ENCODE data around the gene KCNS1. TPM values are rescaled to one million over a fixed set of nuclear protein-coding genes. Genes with fewer than 3 reads are reported as not detected.

Gene KCNS1
- total RNA-seq, 1 experiment from 2014 or later: not detected

- TF ChIP-seq SIN3A (IDR thresholded peaks at IDR 0.05; ENCODE audit: borderline replicate concordance, insufficient read depth, low read depth, low read length): no peak
- TF ChIP-seq CTCF (IDR thresholded peaks at IDR 0.05): no peak
- TF ChIP-seq TCF7L2 (IDR thresholded peaks at IDR 0.05; ENCODE audit: low read depth, low read length): no peak
- TF ChIP-seq, protein P1, sequence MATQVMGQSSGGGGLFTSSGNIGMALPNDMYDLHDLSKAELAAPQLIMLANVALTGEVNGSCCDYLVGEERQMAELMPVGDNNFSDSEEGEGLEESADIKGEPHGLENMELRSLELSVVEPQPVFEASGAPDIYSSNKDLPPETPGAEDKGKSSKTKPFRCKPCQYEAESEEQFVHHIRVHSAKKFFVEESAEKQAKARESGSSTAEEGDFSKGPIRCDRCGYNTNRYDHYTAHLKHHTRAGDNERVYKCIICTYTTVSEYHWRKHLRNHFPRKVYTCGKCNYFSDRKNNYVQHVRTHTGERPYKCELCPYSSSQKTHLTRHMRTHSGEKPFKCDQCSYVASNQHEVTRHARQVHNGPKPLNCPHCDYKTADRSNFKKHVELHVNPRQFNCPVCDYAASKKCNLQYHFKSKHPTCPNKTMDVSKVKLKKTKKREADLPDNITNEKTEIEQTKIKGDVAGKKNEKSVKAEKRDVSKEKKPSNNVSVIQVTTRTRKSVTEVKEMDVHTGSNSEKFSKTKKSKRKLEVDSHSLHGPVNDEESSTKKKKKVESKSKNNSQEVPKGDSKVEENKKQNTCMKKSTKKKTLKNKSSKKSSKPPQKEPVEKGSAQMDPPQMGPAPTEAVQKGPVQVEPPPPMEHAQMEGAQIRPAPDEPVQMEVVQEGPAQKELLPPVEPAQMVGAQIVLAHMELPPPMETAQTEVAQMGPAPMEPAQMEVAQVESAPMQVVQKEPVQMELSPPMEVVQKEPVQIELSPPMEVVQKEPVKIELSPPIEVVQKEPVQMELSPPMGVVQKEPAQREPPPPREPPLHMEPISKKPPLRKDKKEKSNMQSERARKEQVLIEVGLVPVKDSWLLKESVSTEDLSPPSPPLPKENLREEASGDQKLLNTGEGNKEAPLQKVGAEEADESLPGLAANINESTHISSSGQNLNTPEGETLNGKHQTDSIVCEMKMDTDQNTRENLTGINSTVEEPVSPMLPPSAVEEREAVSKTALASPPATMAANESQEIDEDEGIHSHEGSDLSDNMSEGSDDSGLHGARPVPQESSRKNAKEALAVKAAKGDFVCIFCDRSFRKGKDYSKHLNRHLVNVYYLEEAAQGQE (IDR thresholded peaks at IDR 0.05; ENCODE audit: insufficient read depth in 1 of 2, low read depth in 2 of 2, low read length in 1 of 2): no peak
- TF ChIP-seq POLR2AphosphoS5 (IDR thresholded peaks at IDR 0.05; ENCODE audit: low read depth, low read length): no peak
- DNase-seq (ENCODE audit: low read depth, low spot score): no peak
- BruUV-seq (replicated peaks): no TSS peak
- no peaks in the 10 kb centered on the region for H3K4me1 ChIP-seq (ENCODE audit: control insufficient read depth, insufficient read depth, low read length)
- POLR2A ChIA-PET: no interaction called here
- H3K27me3 ChIP-seq (ENCODE audit: control insufficient read depth, insufficient read depth, low read length): peaks cover 15% of the 10 kb centered on the region
- H3K36me3 ChIP-seq (ENCODE audit: control insufficient read depth, insufficient read depth, low read length): no peaks in the 10 kb centered on the region
- intact Hi-C loops (cut with micrococcal nuclease; ENCODE audit: unreplicated experiment) (loop anchor here (5.0 kb wide), 1 partner anchor 103 kb away; no protein-coding TSS in a partner anchor), in situ Hi-C loops (cut with HindIII; ENCODE audit: low pct_unique_long_range_greater_than_20kb, low sequenced_read_pairs) (no loop called here)
- no peak within 1 kb of the TSS for H3K27ac ChIP-seq (ENCODE audit: low read length)
- no peak within 1 kb of the TSS for H3K4me3 ChIP-seq (ENCODE audit: low read depth in 2 of 2, low read length in 2 of 2)
- no peak for ATAC-seq
- no peaks in the 10 kb centered on the region for H3K9me3 ChIP-seq (ENCODE audit: control insufficient read depth, insufficient read depth, low read depth, low read length)
- CTCF ChIA-PET: interaction anchor here (0.6 kb wide), 1 partner anchor 76 kb away, joined by 4 read pairs; no protein-coding TSS in a partner anchor
These were observed 23.4 kb upstream of the KCNS1 start, which contains the start of gene WFDC12 for GRCh38 chr20:45124365-45124764. WFDC12 (minus strand) TSS chr20:45124465; CDS start chr20:45124447, 18 bp downstream.

DNA sequence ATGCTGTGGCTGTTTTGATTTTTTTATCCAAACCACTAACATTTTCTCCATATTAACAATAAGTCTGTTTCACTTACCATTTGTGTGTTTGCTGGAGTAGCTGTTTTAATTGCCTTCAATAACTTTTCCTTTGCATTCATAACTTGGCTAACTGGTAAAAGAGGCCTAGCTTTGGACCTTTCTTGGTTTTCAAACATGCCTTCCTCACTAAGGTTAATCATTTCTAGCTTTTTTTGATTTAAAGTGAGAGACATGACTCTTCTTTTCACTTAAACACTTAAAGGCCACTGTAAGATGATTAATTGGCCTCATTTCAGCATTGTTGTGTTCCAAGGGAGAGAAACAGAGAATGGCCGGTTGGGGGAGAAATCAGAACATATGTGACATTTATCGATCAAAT, 20.5 kb upstream of the KCNS1 start:
- no peak overlapping the region for H3K27ac ChIP-seq (ENCODE audit: low read length)
- CTCF ChIA-PET: interaction anchor here (1.4 kb wide), 1 partner anchor 173 kb away, joined by 3 read pairs; no protein-coding TSS in a partner anchor
- H3K36me3 ChIP-seq (ENCODE audit: control insufficient read depth, insufficient read depth, low read length): no peaks in the 10 kb centered on the region
- no peak overlapping the region for H3K4me3 ChIP-seq (ENCODE audit: low read depth in 2 of 2, low read length in 2 of 2)
- H3K9me3 ChIP-seq (ENCODE audit: control insufficient read depth, insufficient read depth, low read depth, low read length): no peaks in the 10 kb centered on the region
- ATAC-seq: no peak
- in situ Hi-C loops (cut with HindIII; ENCODE audit: low pct_unique_long_range_greater_than_20kb, low sequenced_read_pairs) (no loop called here), intact Hi-C loops (cut with micrococcal nuclease; ENCODE audit: unreplicated experiment) (loop anchor here (5.0 kb wide), 1 partner anchor 106 kb away; no protein-coding TSS in a partner anchor)
- peaks cover 13% of the 10 kb centered on the region for H3K27me3 ChIP-seq (ENCODE audit: control insufficient read depth, insufficient read depth, low read length)
- no peak for DNase-seq (ENCODE audit: low read depth, low spot score)
- BruUV-seq (replicated peaks): no TSS peak
- H3K4me1 ChIP-seq (ENCODE audit: control insufficient read depth, insufficient read depth, low read length): no peaks in the 10 kb centered on the region
- POLR2A ChIA-PET: no interaction called here
- no peak for TF ChIP-seq CTCF (IDR thresholded peaks at IDR 0.05)
- no peak for TF ChIP-seq POLR2AphosphoS5 (IDR thresholded peaks at IDR 0.05; ENCODE audit: low read depth, low read length)
- TF ChIP-seq, protein P1 (IDR thresholded peaks at IDR 0.05; ENCODE audit: insufficient read depth in 1 of 2, low read depth in 2 of 2, low read length in 1 of 2): no peak
- TF ChIP-seq SIN3A (IDR thresholded peaks at IDR 0.05; ENCODE audit: borderline replicate concordance, insufficient read depth, low read depth, low read length): no peak
- no peak for TF ChIP-seq TCF7L2 (IDR thresholded peaks at IDR 0.05; ENCODE audit: low read depth, low read length)

All from Panc1 (cell line).